ENCODE results near the gene ARL8B. TPM values are rescaled to one million over a fixed set of nuclear protein-coding genes. Genes with fewer than 3 reads are reported as not detected.
"Not testable (repeated sequence)": the region's sequence is repeated elsewhere in the genome, so short reads cannot be mapped to it uniquely, and the experiment has no call there.

The ARL8B gene
- total RNA-seq, 3 donors from 2014 or later = 49.3 to 68.5 (median 57.6) TPM

DNA sequence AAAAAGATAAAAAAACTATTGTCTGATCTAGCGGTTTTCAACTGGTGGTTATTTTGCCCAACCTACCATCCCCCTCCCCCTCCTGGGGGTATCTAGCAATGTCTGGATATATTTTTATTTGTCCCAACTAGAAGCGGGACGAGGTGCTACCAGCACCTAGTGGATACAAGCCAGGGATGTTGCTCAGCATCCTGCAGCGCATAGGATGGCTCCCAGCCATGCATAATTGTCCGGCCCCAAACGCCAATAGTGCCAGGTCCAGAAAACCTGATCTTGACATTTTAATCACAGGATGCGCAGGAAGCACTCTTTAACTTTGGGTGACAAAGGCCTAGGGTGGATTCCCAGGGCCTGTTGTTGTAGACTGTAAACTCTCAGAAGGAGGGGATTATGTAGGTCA is 17.0 kb upstream of the ARL8B start:
- DNase-seq (no peak), ATAC-seq (no peak)
- H3K9me3 ChIP-seq = no peaks in the 10 kb centered on the region
- TF ChIP-seq, protein P1, sequence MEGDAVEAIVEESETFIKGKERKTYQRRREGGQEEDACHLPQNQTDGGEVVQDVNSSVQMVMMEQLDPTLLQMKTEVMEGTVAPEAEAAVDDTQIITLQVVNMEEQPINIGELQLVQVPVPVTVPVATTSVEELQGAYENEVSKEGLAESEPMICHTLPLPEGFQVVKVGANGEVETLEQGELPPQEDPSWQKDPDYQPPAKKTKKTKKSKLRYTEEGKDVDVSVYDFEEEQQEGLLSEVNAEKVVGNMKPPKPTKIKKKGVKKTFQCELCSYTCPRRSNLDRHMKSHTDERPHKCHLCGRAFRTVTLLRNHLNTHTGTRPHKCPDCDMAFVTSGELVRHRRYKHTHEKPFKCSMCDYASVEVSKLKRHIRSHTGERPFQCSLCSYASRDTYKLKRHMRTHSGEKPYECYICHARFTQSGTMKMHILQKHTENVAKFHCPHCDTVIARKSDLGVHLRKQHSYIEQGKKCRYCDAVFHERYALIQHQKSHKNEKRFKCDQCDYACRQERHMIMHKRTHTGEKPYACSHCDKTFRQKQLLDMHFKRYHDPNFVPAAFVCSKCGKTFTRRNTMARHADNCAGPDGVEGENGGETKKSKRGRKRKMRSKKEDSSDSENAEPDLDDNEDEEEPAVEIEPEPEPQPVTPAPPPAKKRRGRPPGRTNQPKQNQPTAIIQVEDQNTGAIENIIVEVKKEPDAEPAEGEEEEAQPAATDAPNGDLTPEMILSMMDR (IDR thresholded peaks at IDR 0.05) = no peak
- no peak overlapping the region for H3K4me3 ChIP-seq
- no peaks in the 10 kb centered on the region for H3K36me3 ChIP-seq (ENCODE audit: low read depth)
- intact Hi-C loops (cut with DNase I, micrococcal nuclease) = no loop called here
- H3K4me1 ChIP-seq (ENCODE audit: low read depth) = no peaks in the 10 kb centered on the region

DNA sequence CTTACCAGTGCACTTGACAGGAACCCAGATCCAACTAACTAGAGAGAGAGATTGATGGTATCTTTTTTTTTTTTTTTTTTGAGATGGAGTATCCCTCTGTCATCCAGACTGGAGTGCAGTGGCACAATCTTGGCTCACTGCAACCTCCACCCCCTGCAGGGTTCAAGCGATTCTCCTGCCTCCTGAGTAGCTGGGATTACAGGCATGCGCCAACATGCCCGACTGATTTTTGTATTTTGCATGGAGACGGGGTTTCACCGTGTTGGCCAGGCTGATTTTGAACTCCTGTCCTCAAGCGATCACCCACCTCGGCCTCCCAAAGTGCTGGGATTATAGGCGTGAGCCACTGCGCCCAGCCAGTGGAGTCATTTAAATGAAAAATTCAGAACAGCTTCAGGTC is 15.7 kb upstream of the ARL8B start:
- H3K9me3 ChIP-seq; DNase-seq; H3K4me3 ChIP-seq; H3K36me3 ChIP-seq (ENCODE audit: low read depth); H3K4me1 ChIP-seq (ENCODE audit: low read depth); intact Hi-C loops (cut with DNase I, micrococcal nuclease); ATAC-seq: not testable (repeated sequence)

DNA sequence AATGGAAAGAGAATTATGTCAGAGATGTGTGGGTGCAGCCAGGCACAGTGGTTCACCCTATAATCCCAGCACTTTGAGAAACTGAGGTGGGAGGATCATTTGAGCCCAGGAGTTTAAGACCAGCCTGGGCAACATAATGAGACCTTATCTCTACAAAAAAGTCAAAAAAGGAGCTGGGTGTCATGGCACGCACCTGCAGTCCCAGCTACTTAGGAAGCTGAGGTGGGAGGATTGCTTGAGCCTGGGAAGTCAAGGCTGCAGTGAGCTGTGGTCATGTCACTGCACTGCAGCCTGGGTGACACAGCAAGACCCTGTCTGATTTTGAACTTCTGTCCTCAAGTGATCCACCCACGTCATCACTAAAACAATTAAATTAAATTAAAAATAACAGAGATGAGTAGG is 15.2 kb upstream of the ARL8B start:
- H3K9me3 ChIP-seq; H3K36me3 ChIP-seq (ENCODE audit: low read depth); intact Hi-C loops (cut with DNase I, micrococcal nuclease); DNase-seq; ATAC-seq; H3K4me3 ChIP-seq; H3K4me1 ChIP-seq (ENCODE audit: low read depth): not testable (repeated sequence)

DNA sequence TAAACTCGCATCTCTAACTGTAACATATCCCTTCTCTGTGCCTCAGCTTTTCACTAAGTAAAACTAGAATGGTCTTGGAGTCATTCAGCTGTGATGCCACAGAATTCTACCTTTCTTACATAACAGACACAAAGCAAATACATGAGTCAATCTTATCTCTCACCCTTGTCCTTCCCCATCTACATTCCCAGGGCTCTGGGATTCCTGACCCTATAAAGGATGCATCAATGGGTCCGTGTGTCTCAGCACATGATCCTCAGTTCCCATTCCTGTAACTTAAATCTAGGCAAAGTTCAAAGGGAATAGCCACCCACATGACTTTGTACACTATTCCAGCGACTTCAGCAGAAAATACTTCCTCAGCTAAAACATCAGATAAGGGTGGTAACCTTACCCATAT is 11.8 kb upstream of the ARL8B start:
- ATAC-seq (no peak), DNase-seq (no peak)
- no peaks in the 10 kb centered on the region for H3K4me1 ChIP-seq (ENCODE audit: low read depth)
- H3K36me3 ChIP-seq (ENCODE audit: low read depth) = no peaks in the 10 kb centered on the region
- H3K9me3 ChIP-seq = no peaks in the 10 kb centered on the region
- TF ChIP-seq, protein P1 (IDR thresholded peaks at IDR 0.05) = no peak
- intact Hi-C loops (cut with DNase I, micrococcal nuclease) = no loop called here
- no peak overlapping the region for H3K4me3 ChIP-seq

DNA sequence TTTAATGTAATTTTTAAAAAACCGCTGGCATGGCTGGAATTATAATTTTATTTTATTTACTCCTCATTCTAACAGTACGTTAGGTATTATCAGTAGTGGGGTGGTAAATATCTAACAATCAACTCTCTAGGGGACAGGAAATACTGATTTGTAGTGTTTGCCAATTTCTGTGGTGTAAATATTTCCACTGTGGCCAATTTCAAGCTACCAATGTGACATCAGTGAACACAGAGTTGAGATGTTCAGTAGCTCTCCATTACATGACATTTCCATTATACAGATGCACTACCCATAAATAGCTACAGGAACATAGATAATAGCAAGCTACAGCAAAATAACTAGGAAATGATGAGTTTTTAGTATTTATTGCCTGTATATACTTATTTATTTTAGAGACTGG is 10.0 kb upstream of the ARL8B start:
- Histone ChIP-seq H3K9me3 (no peaks in the 10 kb centered on the region), H3K4me1 (ENCODE audit: low read depth) (no peaks in the 10 kb centered on the region), H3K4me3 (no peak overlapping the region), H3K36me3 (ENCODE audit: low read depth) (no peaks in the 10 kb centered on the region)
- no peak for DNase-seq
- no peak for ATAC-seq
- intact Hi-C loops (cut with DNase I, micrococcal nuclease) = no loop called here
- TF ChIP-seq, protein P1 (IDR thresholded peaks at IDR 0.05) = no peak

DNA sequence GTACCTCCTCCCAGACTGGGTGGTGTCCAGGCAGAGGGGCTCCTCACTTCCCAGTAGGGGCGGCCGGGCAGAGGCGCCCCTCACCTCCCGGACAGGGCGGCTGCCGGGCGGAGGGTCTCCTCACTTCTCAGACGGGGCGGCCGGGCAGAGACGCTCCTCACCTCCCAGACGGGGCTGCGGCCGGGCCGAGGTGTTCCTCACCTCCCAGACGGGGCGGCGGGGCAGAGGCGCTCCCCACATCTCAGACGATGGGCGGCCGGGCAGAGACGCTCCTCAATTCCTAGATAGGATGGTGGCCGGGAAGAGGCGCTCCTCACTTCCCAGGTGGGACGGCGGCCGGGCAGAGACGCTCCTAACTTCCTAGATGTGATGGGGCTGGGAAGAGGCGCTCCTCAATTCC is 8.4 kb upstream of the ARL8B start:
- intact Hi-C loops (cut with DNase I, micrococcal nuclease); H3K36me3 ChIP-seq (ENCODE audit: low read depth); H3K4me3 ChIP-seq; ATAC-seq; H3K9me3 ChIP-seq; DNase-seq; H3K4me1 ChIP-seq (ENCODE audit: low read depth): not testable (repeated sequence)

DNA sequence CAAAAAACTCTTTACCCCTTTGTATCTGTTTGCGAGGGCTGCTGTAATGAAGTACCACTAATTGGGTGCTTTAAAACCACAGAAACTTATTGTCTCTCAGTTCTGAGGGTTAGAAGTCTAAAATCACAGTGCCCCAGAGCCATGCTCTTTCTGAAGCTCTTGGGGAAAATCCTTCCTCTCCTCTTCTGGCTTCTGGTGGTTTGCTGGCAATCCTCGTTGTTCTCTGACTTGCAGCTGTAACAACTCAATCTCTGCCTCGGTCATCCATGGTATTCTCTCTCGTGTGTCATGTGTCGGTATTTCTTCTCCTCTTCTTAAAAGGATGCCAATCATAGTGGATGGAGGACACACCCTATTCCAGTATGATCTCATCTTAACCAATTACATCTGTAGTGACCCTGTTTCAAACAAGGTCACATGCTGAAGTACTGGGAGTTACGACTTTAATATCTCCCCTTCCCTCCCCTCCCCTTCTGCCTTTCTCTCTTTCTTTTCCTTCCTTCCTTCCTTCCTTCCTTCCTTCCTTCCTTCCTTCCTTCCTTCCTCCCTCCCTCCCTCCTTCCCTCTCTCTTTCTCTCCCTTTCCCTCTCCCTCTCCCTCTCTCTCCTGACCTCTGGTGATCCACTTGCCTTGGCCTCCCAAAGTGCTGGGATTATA is 6.5 kb upstream of the ARL8B start:
- no peaks in the 10 kb centered on the region for H3K36me3 ChIP-seq (ENCODE audit: low read depth)
- TF ChIP-seq, protein P1 (IDR thresholded peaks at IDR 0.05) = no peak
- H3K9me3 ChIP-seq = no peaks in the 10 kb centered on the region
- H3K4me3 ChIP-seq = no peak overlapping the region
- H3K4me1 ChIP-seq (ENCODE audit: low read depth) = no peaks in the 10 kb centered on the region
- DNase-seq (no peak), ATAC-seq (no peak)
- intact Hi-C loops (cut with DNase I, micrococcal nuclease) = no loop called here

All from mucosa of descending colon (tissue), 3 donors.